MM.1S (cell line): ENCODE data around the gene SIM2.

Source experiments
- EZH2 ChIP-seq: fragments of 300-600 bp; sonication (generic); optimal IDR thresholded peaks from 2 replicates; pipeline ENCODE3; 2017; ENCODE audit warnings: low read depth, mild to moderate bottlenecking, antibody characterized with exemption, low read length, mixed read lengths
- TF ChIP-seq, protein P1 (sequence below): fragments of 300-600 bp; sonication (generic); IDR thresholded peaks from 2 replicates; pipeline ENCODE4 v1.5.1; 2016; ENCODE audit warnings: antibody characterized with exemption, low read length, mixed read lengths

DNA sequence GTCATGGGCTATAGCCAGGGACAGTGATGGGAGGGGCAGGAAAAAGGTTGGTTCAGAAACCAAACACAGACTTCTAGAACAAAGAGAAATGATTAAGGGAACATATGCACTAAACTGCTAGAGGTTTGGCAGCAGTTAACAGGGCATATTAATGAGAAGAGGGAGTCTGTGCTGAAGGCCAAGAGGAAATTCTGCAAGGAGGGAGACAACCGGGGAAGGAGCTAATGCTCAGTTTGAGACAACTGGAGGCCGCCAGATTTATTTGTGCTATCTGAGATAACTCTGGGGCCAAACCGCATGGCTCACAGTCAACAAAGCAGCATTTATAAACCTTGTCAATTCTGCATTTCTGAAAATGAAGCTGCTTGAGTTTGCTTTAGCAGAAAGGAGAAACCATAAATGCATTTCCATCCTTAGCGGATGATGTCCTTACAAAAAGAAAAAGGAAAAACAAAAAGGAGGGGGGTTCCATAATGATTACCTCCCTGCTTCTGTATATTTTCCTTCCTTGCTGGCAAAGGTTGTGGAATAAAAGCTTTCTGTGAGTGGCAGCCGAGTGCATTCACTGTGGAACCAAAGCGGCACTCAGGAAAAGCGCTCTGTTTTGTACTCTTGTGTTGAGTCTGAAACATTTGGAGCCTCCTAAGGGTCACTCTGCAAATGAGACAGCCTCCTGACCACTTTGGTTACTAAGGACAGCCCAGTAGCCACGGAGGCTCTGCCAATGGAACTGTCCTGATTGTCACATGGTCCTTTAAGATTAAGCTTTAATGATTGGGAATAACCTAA, 70.3 kb downstream of the SIM2 start:
- TF ChIP-seq EZH2: no peak
- TF ChIP-seq, protein P1, sequence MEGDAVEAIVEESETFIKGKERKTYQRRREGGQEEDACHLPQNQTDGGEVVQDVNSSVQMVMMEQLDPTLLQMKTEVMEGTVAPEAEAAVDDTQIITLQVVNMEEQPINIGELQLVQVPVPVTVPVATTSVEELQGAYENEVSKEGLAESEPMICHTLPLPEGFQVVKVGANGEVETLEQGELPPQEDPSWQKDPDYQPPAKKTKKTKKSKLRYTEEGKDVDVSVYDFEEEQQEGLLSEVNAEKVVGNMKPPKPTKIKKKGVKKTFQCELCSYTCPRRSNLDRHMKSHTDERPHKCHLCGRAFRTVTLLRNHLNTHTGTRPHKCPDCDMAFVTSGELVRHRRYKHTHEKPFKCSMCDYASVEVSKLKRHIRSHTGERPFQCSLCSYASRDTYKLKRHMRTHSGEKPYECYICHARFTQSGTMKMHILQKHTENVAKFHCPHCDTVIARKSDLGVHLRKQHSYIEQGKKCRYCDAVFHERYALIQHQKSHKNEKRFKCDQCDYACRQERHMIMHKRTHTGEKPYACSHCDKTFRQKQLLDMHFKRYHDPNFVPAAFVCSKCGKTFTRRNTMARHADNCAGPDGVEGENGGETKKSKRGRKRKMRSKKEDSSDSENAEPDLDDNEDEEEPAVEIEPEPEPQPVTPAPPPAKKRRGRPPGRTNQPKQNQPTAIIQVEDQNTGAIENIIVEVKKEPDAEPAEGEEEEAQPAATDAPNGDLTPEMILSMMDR: no peak
